PC-3 (cell line): ENCODE results near the gene RNF123. TPM values are rescaled to one million over a fixed set of nuclear protein-coding genes. Genes with fewer than 3 reads are reported as not detected.

ENCODE experiments used
- ATAC-seq: fragments of 200-7000 bp; cut with Tn5 transposase; 2 replicates; pipeline ENCODE4 v1.9.1; 2020; ENCODE audit warnings: mild to moderate bottlenecking, moderate library complexity
- BruUV-seq: library from RNA; stranded (reverse); fragments of 400-500 nt; replicated peaks from 2 replicates; lab custom pipeline; 2021; lab: Mats Ljungman, UMichigan
- CTCF ChIA-PET: fragments of 300-600 bp; sonication (Branson Sonifier 250); formaldehyde crosslinking; loops from one replicate; lab custom pipeline; 2022; ENCODE audit warnings: antibody characterized with exemption; lab: Charles Lee
- POLR2A ChIA-PET: fragments of 300-600 bp; sonication (Branson Sonifier 250); formaldehyde crosslinking; loops from one replicate; lab custom pipeline; 2022; ENCODE audit warnings: antibody characterized with exemption; ENCODE audit not compliant: unreplicated experiment; lab: Charles Lee
- DNase-seq: peaks from one replicate; pipeline ENCODE4 v3.0.0-alpha.2; 2015
- H2AFZ ChIP-seq: fragments of 300-600 bp; sonication (generic); 2 replicates; pipeline ENCODE4 v1.6.0; 2016; ENCODE audit warnings: antibody characterized with exemption, low read length
- H3F3A ChIP-seq: fragments of 300-600 bp; sonication (generic); one replicate; pipeline ENCODE4 v1.6.0; 2017; ENCODE audit warnings: antibody characterized with exemption, low read length, control low read depth, mild to moderate bottlenecking; ENCODE audit not compliant: unreplicated experiment
- H3K27ac ChIP-seq: fragments of 300-600 bp; sonication (generic); 2 replicates; pipeline ENCODE4 v1.5.1; 2016; ENCODE audit warnings: mild to moderate bottlenecking, low read length
- H3K27me3 ChIP-seq: fragments of 300-600 bp; sonication (generic); 2 replicates; pipeline ENCODE4 v1.6.1; 2016; ENCODE audit warnings: low read length, mixed read lengths
- H3K36me3 ChIP-seq: fragments of 300-600 bp; sonication (generic); 2 replicates; pipeline ENCODE4 v1.6.1; 2016; ENCODE audit warnings: low read depth, mixed run types, low read length, mixed read lengths
- H3K4me1 ChIP-seq: fragments of 300-600 bp; sonication (generic); 2 replicates; pipeline ENCODE4 v1.5.1; 2016; ENCODE audit warnings: low read length; ENCODE audit not compliant: insufficient read depth
- H3K4me2 ChIP-seq: fragments of 300-600 bp; sonication (generic); 2 replicates; pipeline ENCODE4 v1.6.0; 2016; ENCODE audit warnings: low read length
- H3K4me3 ChIP-seq: fragments of 300-600 bp; sonication (generic); 2 replicates; pipeline ENCODE4 v1.5.1; 2016; ENCODE audit warnings: mild to moderate bottlenecking, low read length, mixed read lengths
- H3K79me2 ChIP-seq: fragments of 300-600 bp; sonication (generic); 2 replicates; pipeline ENCODE4 v1.6.1; 2017; ENCODE audit warnings: low read length, mixed read lengths
- H3K9ac ChIP-seq: fragments of 300-600 bp; sonication (generic); 2 replicates; pipeline ENCODE4 v1.6.0; 2016; ENCODE audit warnings: mild to moderate bottlenecking, low read length
- H3K9me2 ChIP-seq: fragments of 300-600 bp; sonication (generic); replicated peaks from 2 replicates; pipeline ENCODE4 v1.6.1; 2016; ENCODE audit warnings: mixed run types, low read length, mixed read lengths
- H3K9me3 ChIP-seq: fragments of 300-600 bp; sonication (generic); 2 replicates; pipeline ENCODE4 v1.6.1; 2016; ENCODE audit warnings: low read length, mixed read lengths
- H4K20me1 ChIP-seq: fragments of 300-600 bp; sonication (generic); 2 replicates; pipeline ENCODE4 v1.6.1; 2016; ENCODE audit warnings: low read length, mixed read lengths
- EZH2 ChIP-seq: fragments of 300-600 bp; sonication (generic); IDR thresholded peaks from one replicate; pipeline ENCODE4 v1.6.1; 2017; ENCODE audit warnings: antibody characterized with exemption, mild to moderate bottlenecking, low read length; ENCODE audit not compliant: unreplicated experiment
- EZH2phosphoT487 ChIP-seq: fragments of 300-600 bp; sonication (generic); IDR thresholded peaks from 2 replicates; pipeline ENCODE4 v1.6.1; 2018; ENCODE audit warnings: mild to moderate bottlenecking, antibody characterized with exemption, low read length, borderline replicate concordance
- intact Hi-C: fragments of 100-400 bp; cut with micrococcal nuclease; formaldehyde crosslinking; loops from 2 replicates; pipeline ENCODE4 v1.9.0; 2023
- total RNA-seq: library from RNA; depleted of rRNA; stranded (reverse); fragments of >200 nt; gene quantifications from 2 replicates; pipeline ENCODE4 v1.2.3, GENCODE V29; 2014
- TF ChIP-seq, protein P1 (sequence below): fragments of 300-600 bp; sonication (generic); conservative IDR thresholded peaks from 2 replicates; pipeline ENCODE4 v1.5.1; 2017; ENCODE audit warnings: antibody characterized with exemption, low read depth, mild to moderate bottlenecking, low read length

Gene RNF123
- total RNA-seq, 1 experiment from 2014 or later = 38.6 TPM

GRCh38 chr3:49658711-49659110 is 30.6 kb upstream of the RNF123 start:
- intact Hi-C loops = no loop called here
- Histone ChIP-seq H3K4me1 (no peaks in the 10 kb centered on the region), H3K27me3 (no peaks in the 10 kb centered on the region), H3K79me2 (no peaks in the 10 kb centered on the region), H3K9me2 (no peaks in the 10 kb centered on the region), H3K27ac (no peak overlapping the region), H3K4me3 (no peak overlapping the region), H3K9ac (no peak overlapping the region), H3K4me2 (no peak overlapping the region), H3K36me3 (no peaks in the 10 kb centered on the region), H3F3A (no peaks in the 10 kb centered on the region), H2AFZ (no peak overlapping the region), H4K20me1 (no peaks in the 10 kb centered on the region), H3K9me3 (no peaks in the 10 kb centered on the region)
- ChIA-PET CTCF (no interaction called here), POLR2A (no interaction called here)
- TF ChIP-seq, protein P1, sequence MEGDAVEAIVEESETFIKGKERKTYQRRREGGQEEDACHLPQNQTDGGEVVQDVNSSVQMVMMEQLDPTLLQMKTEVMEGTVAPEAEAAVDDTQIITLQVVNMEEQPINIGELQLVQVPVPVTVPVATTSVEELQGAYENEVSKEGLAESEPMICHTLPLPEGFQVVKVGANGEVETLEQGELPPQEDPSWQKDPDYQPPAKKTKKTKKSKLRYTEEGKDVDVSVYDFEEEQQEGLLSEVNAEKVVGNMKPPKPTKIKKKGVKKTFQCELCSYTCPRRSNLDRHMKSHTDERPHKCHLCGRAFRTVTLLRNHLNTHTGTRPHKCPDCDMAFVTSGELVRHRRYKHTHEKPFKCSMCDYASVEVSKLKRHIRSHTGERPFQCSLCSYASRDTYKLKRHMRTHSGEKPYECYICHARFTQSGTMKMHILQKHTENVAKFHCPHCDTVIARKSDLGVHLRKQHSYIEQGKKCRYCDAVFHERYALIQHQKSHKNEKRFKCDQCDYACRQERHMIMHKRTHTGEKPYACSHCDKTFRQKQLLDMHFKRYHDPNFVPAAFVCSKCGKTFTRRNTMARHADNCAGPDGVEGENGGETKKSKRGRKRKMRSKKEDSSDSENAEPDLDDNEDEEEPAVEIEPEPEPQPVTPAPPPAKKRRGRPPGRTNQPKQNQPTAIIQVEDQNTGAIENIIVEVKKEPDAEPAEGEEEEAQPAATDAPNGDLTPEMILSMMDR = no peak
- TF ChIP-seq EZH2phosphoT487 (no peak), EZH2 (no peak)
- no peak for DNase-seq
- ATAC-seq = no peak
- BruUV-seq = no TSS peak

DNA sequence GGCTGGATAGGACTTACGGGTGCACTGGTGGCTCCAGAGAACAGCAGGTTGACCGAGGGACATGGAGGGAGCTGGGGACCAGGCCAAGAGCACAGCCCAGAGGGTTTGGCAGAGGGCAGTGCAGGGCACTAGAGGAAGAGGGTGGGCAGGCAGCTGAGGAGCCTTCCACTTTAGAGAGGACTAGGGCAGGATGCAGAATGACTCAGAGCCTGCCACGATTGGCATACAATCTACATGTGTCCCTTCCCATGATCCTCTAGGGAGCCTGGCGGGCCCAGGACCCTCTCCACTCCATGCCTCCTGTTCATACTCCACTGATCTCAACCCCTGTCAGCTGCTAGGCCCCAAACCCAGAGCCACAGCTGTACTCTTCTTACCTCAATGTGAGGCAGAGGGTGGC is 29.6 kb upstream of the RNF123 start:
- CTCF ChIA-PET = no interaction called here

GRCh38 chr3:49661281-49661680 is 28.1 kb upstream of the RNF123 start:
- Histone ChIP-seq H2AFZ (no peak overlapping the region), H3K9me3 (no peaks in the 10 kb centered on the region), H3K4me2 (no peak overlapping the region), H3K4me3 (no peak overlapping the region), H3F3A (no peaks in the 10 kb centered on the region), H4K20me1 (no peaks in the 10 kb centered on the region), H3K27me3 (no peaks in the 10 kb centered on the region), H3K9me2 (no peaks in the 10 kb centered on the region), H3K27ac (no peak overlapping the region), H3K36me3 (no peaks in the 10 kb centered on the region), H3K79me2 (no peaks in the 10 kb centered on the region), H3K9ac (no peak overlapping the region), H3K4me1 (no peaks in the 10 kb centered on the region)
- ChIA-PET CTCF (no interaction called here), POLR2A (no interaction called here)
- peak; percentile 25; the same call in 1 of the 2 replicates for ATAC-seq
- intact Hi-C loops = no loop called here
- BruUV-seq = no TSS peak
- DNase-seq = peak; percentile 24
- TF ChIP-seq EZH2phosphoT487 (no peak), EZH2 (no peak)
- TF ChIP-seq, protein P1 = no peak

More for the DNA sequence above, 29.6 kb upstream of the RNF123 start:
- H3K9ac ChIP-seq = no peak overlapping the region
- no peaks in the 10 kb centered on the region for H3K4me1 ChIP-seq
- H3K9me3 ChIP-seq = no peaks in the 10 kb centered on the region
- H3K9me2 ChIP-seq = no peaks in the 10 kb centered on the region
- H3F3A ChIP-seq = no peaks in the 10 kb centered on the region
- H3K27me3 ChIP-seq = no peaks in the 10 kb centered on the region
- H4K20me1 ChIP-seq = no peaks in the 10 kb centered on the region
- intact Hi-C loops = no loop called here
- no peaks in the 10 kb centered on the region for H3K36me3 ChIP-seq
- BruUV-seq = no TSS peak
- H2AFZ ChIP-seq = no peak overlapping the region
- POLR2A ChIA-PET = no interaction called here
- DNase-seq (no peak), ATAC-seq (no peak)
- TF ChIP-seq EZH2 = no peak
- no peak for TF ChIP-seq EZH2phosphoT487
- TF ChIP-seq, protein P1 = no peak
- H3K79me2 ChIP-seq = no peaks in the 10 kb centered on the region
- H3K4me3 ChIP-seq = no peak overlapping the region
- H3K4me2 ChIP-seq = no peak overlapping the region
- no peak overlapping the region for H3K27ac ChIP-seq
